Smooth muscle cell (in vitro differentiated cells): ENCODE data around the gene OCRL. TPM values are rescaled to one million over a fixed set of nuclear protein-coding genes. Genes with fewer than 3 reads are reported as not detected.

ENCODE experiments used
- DNase-seq: peaks from one replicate; lab custom pipeline; 2025; ENCODE audit not compliant: unreplicated experiment; lab: John Stamatoyannopoulos, UW
- H2AFZ ChIP-seq: fragments of 200-600 bp; sonication (generic); 2 replicates; pipeline ENCODE4 v1.6.0; 2016; ENCODE audit warnings: antibody characterized with exemption, low read depth, mild to moderate bottlenecking
- H3F3A ChIP-seq: fragments of 200-600 bp; sonication (generic); 2 replicates; pipeline ENCODE4 v1.6.0; 2017; ENCODE audit warnings: antibody characterized with exemption, low read depth
- H3K27ac ChIP-seq: fragments of 200-600 bp; sonication (generic); 2 replicates; pipeline ENCODE4 v1.5.1; 2016; ENCODE audit warnings: low read depth, mild to moderate bottlenecking
- H3K27me3 ChIP-seq: fragments of 200-600 bp; sonication (generic); 2 replicates; pipeline ENCODE4 v1.6.1; 2016; ENCODE audit warnings: low read depth, mild to moderate bottlenecking
- H3K36me3 ChIP-seq: fragments of 200-600 bp; sonication (generic); 2 replicates; pipeline ENCODE4 v1.5.1; 2016; ENCODE audit warnings: low read depth
- H3K4me1 ChIP-seq: fragments of 200-600 bp; sonication (generic); 2 replicates; pipeline ENCODE4 v1.5.1; 2016; ENCODE audit warnings: low read depth
- H3K4me2 ChIP-seq: fragments of 200-600 bp; sonication (generic); 2 replicates; pipeline ENCODE4 v1.6.0; 2016; ENCODE audit warnings: mild to moderate bottlenecking
- H3K4me3 ChIP-seq: fragments of 200-600 bp; sonication (generic); 2 replicates; pipeline ENCODE4 v1.5.1; 2016; ENCODE audit warnings: mild to moderate bottlenecking
- H3K79me2 ChIP-seq: fragments of 200-600 bp; sonication (generic); 2 replicates; pipeline ENCODE4 v1.6.0; 2016; ENCODE audit warnings: low read depth, mild to moderate bottlenecking
- H3K9ac ChIP-seq: fragments of 200-600 bp; sonication (generic); 2 replicates; pipeline ENCODE4 v1.6.0; 2016; ENCODE audit warnings: low read depth
- H3K9me3 ChIP-seq: fragments of 200-600 bp; sonication (generic); replicated peaks from 2 replicates; pipeline ENCODE4 v1.5.1; 2016; ENCODE audit warnings: low read depth
- H4K20me1 ChIP-seq: fragments of 200-600 bp; sonication (generic); 2 replicates; pipeline ENCODE4 v1.6.0; 2016; ENCODE audit warnings: low read depth
- WGBS: methylation state at CpG from one replicate; pipeline ENCODE4 v1.1.7; 2016; ENCODE audit warnings: low lambda C conversion rate; 5-methylcytosine and 5-hydroxymethylcytosine counted together
- polyA plus RNA-seq: library from polyadenylated mRNA; unstranded; fragments of >200 nt; fragmentation: Nextera tagmentation; extraction: Ambion mirVana; gene quantifications from 2 replicates; pipeline ENCODE4 v1.2.1, GENCODE V29; 2016
- total RNA-seq: library from RNA; depleted of rRNA; stranded (reverse); fragments of >200 nt; gene quantifications from 2 replicates; pipeline ENCODE4 v1.2.3, GENCODE V29; 2014
- TF ChIP-seq, protein P1 (sequence below): fragments of 200-600 bp; sonication (generic); IDR thresholded peaks from 2 replicates; pipeline ENCODE4 v1.5.1; 2017; ENCODE audit warnings: borderline replicate concordance, mild to moderate bottlenecking, antibody characterized with exemption; ENCODE audit not compliant: insufficient read depth, poor library complexity, severe bottlenecking

The OCRL gene
- total and polyA plus RNA-seq, 2 experiments from 2014 or later, result 8.7 to 26.2 TPM

DNA sequence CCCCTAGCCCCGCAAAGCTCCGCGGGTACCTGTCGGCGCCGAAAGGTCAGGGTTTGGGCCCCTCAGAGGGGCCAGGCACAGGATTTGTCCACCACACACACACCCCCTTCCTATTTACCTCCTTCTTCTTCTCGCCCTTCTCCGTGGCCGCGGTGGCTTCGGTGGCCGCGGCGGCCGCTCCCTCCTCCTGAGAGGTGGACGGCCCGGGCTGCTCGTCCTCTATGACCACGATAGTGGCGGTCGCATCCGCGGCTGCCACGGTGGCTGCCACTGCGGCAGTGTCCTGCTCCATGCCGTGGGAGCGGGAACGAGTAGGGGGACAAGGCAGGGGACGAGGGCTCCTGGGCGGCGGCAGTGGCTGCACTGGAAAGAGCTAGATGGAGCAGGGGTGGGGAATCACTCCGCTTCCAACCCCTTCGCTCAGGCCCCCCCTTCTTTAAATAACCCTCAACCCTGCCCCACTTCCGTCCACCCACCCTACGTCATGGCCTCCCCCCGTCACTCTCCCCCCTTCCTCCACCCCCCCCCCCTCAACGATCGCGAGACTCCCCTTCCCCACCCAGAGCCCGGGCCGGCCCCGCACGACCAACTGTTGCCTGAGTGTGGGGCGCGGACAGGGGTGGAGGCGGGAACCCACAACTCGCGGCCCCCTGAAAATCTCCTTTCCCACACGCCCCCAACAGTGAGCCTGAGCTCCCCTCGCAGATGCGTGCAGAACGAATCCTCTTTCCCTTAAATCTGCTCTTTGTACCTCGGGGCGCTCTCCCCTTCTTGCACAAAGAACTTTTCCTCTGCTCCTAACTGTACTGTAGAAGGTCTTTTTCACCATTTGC lies 16.8 kb upstream of the OCRL start, which contains the start of gene SMARCA1:
Gene SMARCA1 (minus strand): TSS at position 412 of the 833 bp plus-strand sequence. CDS start 120 bp downstream, at position 292.
- TF ChIP-seq, protein P1, sequence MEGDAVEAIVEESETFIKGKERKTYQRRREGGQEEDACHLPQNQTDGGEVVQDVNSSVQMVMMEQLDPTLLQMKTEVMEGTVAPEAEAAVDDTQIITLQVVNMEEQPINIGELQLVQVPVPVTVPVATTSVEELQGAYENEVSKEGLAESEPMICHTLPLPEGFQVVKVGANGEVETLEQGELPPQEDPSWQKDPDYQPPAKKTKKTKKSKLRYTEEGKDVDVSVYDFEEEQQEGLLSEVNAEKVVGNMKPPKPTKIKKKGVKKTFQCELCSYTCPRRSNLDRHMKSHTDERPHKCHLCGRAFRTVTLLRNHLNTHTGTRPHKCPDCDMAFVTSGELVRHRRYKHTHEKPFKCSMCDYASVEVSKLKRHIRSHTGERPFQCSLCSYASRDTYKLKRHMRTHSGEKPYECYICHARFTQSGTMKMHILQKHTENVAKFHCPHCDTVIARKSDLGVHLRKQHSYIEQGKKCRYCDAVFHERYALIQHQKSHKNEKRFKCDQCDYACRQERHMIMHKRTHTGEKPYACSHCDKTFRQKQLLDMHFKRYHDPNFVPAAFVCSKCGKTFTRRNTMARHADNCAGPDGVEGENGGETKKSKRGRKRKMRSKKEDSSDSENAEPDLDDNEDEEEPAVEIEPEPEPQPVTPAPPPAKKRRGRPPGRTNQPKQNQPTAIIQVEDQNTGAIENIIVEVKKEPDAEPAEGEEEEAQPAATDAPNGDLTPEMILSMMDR, result no peak
- H3K4me1 ChIP-seq, result no peaks in the 10 kb centered on the region
- H3K9me3 ChIP-seq, result no peaks in the 10 kb centered on the region
- H3K27me3 ChIP-seq, result no peaks in the 10 kb centered on the region
- peak within 1 kb of the TSS; percentile 83 for H3K4me2 ChIP-seq
- peak; percentile 11 for DNase-seq
- peak within 1 kb of the TSS; percentile 84 for H3K9ac ChIP-seq
- H4K20me1 ChIP-seq, result peaks cover 38% of the 10 kb centered on the region
- no peaks in the 10 kb centered on the region for H3F3A ChIP-seq
- H3K79me2 ChIP-seq, result peaks cover 38% of the 10 kb centered on the region
- H3K27ac ChIP-seq, result peak within 1 kb of the TSS; percentile 81
- peak within 1 kb of the TSS; percentile 78 for H3K4me3 ChIP-seq
- H2AFZ ChIP-seq, result peak within 1 kb of the TSS; percentile 83
- no peaks in the 10 kb centered on the region for H3K36me3 ChIP-seq
- 45% methylated on average over 46 of the region's 54 CpGs for WGBS

DNA sequence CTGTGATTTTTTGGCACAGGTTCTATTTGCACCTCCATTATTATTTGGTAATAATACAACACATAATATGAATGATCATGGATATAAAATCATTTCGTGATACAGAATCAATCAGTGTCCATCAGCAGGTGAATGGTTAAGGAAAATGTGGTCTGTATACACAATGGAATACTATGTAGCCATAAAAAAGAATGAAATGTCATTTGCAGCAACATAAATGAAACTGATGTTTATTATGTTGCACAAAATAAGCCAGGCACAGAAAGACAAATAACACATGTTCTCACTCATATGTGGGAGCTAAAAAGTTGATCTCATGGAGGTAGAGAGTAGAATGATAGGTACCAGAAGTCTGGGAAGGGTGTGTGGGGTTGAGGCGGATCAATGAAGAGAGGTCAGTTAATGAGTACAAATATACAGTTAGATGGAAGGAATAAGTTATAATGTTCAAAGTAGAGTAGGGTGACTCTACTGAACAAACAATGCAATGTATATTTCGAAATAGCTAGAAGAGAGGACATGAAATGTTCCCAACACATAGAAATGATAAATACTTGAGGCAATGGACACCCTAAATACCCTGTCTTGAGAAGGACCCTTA lies 15.7 kb upstream of the OCRL start:
- no peaks in the 10 kb centered on the region for H3K27me3 ChIP-seq
- H2AFZ ChIP-seq, result no peak overlapping the region
- H3K9me3 ChIP-seq, result no peaks in the 10 kb centered on the region
- peaks cover 28% of the 10 kb centered on the region for H4K20me1 ChIP-seq
- no peak for DNase-seq
- H3K79me2 ChIP-seq, result peaks cover 28% of the 10 kb centered on the region
- H3K9ac ChIP-seq, result no peak overlapping the region
- H3K4me1 ChIP-seq, result no peaks in the 10 kb centered on the region
- H3K36me3 ChIP-seq, result no peaks in the 10 kb centered on the region
- no peak overlapping the region for H3K27ac ChIP-seq
- no peaks in the 10 kb centered on the region for H3F3A ChIP-seq
- 78% methylated on average over 3 of the region's 3 CpGs for WGBS
- no peak overlapping the region for H3K4me2 ChIP-seq
- TF ChIP-seq, protein P1, result no peak
- H3K4me3 ChIP-seq, result no peak overlapping the region

DNA sequence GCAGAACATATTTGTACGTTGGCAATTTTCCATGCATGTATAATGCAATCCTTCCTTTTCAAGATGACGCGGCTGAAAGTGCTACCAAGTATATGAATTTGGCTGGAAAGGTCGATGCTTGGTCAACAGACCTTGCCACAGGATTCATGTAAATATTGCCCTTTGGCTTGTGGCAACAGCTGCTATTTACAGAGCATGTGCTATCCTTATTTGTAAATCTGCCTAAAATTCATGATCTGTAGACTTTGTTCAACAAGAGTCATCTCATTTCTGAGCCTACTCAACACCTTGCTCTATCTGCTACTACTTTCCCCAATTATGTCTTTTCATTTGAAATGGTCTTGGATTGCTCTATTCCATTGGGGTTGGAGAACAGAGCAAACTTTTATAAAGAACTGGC lies 14.9 kb upstream of the OCRL start:
- no peaks in the 10 kb centered on the region for H3K27me3 ChIP-seq
- peaks cover 20% of the 10 kb centered on the region for H4K20me1 ChIP-seq
- no peak for DNase-seq
- H3F3A ChIP-seq, result no peaks in the 10 kb centered on the region
- H3K9me3 ChIP-seq, result no peaks in the 10 kb centered on the region
- no peak overlapping the region for H2AFZ ChIP-seq
- H3K4me3 ChIP-seq, result no peak overlapping the region
- WGBS, result 77% methylated on average over 4 of the region's 4 CpGs
- no peak overlapping the region for H3K27ac ChIP-seq
- H3K9ac ChIP-seq, result no peak overlapping the region
- no peaks in the 10 kb centered on the region for H3K36me3 ChIP-seq
- TF ChIP-seq, protein P1, result no peak
- peaks cover 20% of the 10 kb centered on the region for H3K79me2 ChIP-seq
- no peaks in the 10 kb centered on the region for H3K4me1 ChIP-seq
- H3K4me2 ChIP-seq, result no peak overlapping the region
